GM18519 (cell line): ENCODE data around the gene GMPR.
A peak's percentile ranks its signal among the peaks of the same experiment; 100 is the strongest.

Experiments used
- ATAC-seq: cut with Tn5 transposase; IDR thresholded peaks from one replicate; pipeline ENCODE4 v1.9.1; 2021; ENCODE audit warnings: mild to moderate bottlenecking, moderate library complexity; ENCODE audit not compliant: unreplicated experiment, low FRiP score

GMPR gene

DNA sequence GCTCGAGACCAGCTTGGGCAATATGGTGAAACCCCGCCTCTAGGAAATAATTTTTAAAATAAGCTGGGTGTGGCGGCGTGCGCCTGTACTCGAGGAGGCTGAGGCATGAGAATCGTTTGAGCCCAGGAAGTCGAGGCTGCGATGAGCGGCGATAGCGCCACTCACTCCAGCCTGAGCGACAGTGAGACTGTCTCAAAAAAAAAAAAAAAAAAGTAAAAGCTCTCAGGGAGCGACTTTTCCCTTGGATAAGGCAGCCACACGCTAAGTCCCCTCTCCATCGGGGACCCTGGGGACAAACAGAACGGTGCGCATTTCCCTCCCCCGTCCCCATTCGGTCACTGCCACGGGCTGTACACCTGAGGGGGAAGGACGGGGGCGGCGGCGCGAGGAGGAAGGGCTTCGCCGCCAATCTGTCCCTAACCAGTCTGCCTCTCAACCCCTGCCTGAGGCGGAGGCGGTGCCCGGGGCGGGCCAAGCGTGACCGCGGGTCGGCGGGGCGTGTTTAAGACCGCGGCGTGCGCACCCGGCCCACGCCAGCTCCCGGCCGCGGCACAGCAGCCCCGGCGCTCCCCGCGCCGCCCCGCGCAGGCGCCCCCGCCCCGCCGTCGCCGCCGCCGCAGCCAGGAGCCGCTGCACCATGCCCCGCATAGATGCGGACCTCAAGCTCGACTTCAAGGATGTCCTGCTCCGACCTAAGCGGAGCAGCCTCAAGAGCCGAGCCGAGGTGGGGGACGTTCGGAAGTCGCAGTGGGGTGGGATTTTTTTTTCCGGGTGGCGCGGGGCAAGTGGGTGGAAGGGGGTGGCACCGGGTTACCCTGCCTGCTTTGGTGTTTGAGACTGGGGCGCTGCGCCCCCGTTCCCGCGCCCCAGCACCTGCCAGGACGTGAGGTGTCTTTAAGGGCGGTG, at the start of gene GMPR:
Gene GMPR (plus strand): TSS at position 531 of the 906 bp plus-strand sequence. CDS start 107 bp downstream, at position 638.
- peak; percentile 38 for ATAC-seq

DNA sequence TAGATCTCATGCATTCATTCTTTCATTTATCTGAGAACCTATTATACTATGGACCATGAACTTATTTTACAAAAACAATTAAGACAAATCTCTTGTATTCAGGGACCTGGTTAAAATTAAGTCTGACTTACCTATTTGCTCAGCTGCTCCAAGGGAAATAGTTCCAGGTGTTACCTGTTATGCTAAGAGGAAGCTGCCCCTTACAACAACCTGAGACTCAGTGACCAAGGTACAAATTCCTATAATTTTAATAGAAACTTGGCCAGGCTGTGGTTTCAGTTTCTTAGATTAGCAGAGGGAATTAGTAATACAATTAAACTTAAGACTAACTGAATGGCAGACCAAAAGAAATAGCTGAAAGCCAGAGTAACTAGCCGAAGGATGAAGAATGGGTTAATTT, 48.2 kb upstream of the GMPR start:
- ATAC-seq = no peak

DNA sequence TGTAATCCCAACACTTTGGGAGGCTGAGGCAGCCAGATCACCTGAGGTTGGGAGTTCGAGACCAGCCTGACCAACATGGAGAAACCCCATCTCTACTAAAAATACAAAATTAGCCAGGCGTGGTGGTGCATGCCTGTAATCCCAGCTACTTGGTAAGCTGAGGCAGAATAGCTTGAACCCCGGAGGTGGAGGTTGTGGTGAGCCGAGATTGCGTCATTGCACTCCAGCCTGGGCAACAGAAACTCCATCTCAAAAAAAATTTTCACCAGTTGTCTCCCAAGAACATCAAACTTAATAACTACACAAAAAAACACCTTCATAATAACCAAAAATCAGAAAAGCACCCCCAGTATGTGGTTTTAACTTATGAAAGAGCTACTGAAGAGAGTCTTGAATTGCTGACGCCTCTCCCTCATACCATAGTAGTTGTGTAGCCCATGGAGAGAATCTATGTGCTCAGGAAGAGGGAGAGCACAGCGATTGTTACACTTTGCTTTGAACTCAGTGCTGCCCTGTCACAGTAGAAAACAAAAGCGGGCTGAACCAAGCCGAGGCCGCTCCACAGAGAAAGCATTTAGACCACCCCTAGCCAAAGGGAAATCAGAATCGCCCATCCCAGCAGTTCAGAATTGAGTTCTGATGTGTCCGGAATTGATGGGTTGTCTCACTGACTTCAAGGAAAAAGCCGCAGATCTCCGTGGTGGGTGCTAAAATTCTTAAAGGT, 42.0 kb upstream of the GMPR start:
- no peak for ATAC-seq

DNA sequence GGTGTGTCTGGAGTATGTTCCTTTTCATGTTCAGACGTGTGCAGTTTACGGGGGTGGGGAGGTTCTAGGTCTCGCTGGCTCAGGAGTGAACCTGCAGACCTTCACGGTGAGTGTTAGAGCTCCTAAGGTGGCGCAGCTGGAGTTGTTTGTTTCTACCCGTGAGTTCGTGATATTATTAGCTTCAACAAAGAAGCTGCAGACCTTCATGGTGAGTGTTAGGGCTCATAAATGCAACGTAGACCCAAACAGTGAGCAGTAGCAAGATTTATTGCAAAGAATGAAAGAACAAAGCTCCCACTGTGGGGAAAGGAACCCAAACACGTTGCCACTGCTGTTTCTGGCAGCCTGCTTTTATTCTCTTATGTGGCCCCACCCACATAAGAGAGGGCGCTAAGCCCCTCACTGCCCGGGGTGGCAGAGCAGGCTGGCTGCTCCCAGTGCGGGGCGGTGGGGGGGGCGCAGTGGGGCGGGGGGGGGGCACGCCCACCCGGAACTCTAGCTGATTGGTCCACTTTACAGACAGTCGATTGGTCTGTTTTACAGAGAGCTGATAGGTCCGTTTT, 41.3 kb upstream of the GMPR start:
- ATAC-seq = no peak

DNA sequence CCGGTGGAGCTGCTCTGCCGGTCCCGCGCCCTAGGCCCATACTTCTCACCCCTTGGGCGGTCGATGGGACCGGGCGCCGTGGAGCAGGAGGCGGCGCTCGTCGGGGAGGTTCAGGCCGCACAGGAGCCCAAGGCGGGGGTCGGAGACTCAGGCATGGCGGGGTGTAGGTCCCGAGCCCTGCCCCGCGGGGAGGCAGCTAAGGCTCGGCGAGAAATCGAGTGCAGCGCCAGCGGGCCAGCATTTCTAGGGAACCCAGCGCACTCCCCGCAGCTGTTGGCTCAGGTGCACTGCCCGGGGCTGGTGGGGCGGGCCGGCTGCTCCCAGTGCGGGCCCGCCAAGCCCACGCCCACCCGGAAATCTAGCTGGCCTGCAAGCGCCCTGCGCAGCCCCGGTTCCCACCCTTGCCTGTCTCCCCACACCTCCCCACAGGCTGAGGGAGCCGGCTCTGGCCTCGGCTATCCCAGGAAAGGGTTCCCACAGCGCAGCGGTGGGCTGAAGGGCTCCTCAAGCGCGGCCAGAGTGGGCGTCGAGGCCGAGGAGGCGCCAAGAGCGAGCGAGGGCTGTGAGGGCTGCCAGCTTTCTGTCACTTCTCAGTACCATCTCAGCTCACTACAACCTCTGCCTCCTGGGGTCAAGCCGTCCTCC, 40.2 kb upstream of the GMPR start:
- ATAC-seq = no peak

DNA sequence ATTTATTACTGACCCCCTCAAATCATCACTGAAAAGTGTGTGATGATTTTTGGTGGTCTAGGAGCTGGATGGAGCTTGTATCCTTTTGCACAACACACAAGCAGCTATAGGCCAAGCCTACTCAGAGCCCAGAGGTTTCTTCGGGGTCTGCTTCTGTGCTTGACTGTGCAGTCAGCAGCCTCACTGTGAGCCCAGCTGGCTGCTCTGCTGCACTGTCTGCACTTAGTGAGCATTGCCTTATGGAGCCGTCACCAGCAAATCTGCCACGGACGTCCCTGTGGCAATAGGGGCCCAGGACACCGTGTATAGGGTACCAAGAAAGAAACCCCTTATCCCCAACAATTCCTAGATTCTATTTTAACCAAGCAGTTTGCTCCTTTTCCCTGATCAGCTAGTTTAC, 38.6 kb upstream of the GMPR start:
- no peak for ATAC-seq

DNA sequence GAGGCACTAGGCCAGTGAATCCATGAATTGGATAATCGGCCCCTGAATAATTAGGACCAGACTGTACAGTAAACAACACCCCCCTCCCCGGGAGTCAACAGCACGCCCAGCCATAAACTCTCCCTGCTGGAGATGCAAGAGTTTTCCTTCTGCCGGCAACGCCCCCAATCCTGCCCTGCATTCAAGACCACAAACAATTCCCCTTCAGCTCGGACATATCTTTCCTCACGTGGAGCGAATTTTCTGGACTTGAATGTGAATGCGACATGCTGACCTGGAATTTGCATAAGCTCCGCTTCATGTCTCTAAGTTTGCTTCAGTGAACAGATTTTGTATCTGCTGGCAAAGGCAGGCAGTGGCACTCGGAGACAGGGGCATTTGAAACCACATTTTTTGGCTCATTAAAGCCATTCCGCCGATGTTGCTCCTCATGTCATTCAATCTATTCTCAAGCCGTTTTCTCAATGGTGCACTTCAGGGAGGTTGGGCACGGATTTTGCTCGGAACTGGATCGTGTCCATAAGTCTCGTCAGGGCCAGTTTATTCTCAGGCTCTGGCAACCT, 38.0 kb upstream of the GMPR start:
- no peak for ATAC-seq

DNA sequence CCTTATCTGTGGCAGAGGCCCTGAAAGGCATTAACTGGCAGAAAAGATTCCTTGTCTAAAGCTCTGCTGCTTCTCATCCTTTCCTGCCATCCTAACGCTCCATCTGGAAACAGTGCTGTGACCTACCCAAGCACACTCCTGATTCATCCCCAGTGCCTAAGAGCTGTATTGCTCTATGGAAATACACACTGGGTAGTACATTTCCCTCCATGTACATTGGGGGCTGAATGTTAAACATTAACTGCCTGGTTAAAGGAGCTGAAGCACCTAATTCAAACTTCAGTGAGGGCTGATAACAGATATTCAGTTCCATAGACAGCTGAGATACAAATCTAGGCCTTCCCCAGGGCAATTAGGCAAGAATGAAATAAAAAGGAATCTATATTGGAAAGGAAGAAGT, 36.7 kb upstream of the GMPR start:
- no peak for ATAC-seq

DNA sequence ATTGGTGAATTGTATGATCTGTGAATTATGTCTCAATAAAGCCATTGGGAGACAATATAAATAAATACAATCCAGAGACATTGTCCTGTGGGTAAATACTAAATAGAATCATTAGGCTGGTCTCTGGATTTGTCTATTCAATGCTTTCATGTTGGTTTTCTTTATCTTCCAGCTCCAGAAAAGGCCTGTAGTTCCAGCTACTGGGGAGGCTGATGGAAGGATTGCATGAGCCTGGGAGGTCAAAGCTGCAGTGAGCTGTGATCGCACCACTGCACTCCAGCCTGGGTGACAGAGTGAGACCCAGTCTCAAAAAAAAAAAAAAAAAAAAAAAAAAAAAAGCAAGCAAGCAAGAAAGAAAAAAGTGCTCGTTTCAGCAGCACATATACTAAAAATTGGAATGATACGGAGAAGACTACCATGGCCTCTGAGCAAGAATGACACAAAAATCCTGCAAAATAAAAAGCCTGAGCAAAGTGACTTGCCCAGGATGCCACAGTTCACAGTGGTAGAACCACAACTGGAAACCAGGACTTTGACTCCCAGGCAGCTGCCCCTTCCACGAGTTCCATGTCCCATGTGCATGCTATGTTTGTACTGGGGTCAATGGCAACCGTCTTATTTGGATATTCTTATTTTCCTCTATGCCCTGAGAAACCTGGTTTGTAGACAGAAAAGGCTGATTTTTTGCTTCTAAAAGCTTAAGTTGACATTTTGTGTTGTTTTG, 33.6 kb upstream of the GMPR start:
- ATAC-seq = no peak

DNA sequence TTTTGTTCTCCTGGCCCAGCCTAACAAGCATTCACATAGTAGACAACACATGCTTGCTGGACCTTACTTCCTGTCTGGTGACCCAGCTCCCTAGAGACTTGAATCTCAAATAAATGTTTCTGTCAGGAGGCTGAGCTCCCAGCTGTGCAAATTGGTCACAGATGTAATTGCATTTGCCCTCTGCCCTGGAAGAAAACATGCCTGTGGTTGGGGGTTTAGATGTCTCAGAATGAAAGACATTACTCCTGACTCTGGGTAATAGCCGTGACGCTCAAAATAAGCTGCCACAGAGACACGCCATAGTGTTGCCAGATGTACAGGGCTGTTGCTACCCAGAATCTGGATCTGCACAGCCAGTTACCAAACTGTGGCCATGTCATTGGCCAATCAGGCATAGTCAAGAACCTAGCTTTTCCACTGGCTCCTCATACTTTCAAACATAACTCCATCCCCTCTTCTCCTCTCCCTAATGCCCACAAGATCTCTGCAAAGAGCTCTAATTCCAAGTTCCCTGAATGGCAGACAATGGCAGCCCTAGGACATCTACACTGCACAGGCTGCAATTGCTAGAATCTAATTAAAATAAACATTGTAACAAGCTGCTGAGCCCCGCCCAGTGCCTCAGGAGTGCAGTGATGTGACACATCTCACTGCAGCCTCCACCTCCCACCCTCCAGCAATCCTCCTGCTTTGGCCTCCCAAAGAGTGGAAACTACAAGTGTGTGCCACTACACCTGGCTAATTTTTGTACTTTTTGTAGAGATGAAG, 32.8 kb upstream of the GMPR start:
- ATAC-seq = peak; percentile 83

DNA sequence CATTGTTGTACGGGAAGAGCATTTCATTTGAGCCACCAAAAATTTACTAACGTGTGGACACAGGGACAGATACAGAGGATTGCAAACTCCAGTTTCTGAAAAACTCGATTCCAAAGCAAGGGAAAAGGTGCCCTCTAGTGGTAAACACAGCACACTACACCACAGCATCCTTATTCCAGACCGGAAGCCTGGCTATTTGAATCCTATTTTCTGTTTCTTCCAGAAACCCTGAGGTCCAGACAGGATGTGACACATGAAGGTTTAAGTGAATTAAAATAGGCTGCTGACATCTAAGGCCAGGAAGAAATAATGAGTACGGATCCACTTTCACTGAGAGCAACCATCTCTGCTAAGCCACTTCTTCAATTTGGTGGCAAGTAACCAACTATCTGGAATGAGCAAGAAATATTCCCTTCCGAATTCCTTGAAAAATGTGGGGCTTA, 31.8 kb upstream of the GMPR start:
- no peak for ATAC-seq

DNA sequence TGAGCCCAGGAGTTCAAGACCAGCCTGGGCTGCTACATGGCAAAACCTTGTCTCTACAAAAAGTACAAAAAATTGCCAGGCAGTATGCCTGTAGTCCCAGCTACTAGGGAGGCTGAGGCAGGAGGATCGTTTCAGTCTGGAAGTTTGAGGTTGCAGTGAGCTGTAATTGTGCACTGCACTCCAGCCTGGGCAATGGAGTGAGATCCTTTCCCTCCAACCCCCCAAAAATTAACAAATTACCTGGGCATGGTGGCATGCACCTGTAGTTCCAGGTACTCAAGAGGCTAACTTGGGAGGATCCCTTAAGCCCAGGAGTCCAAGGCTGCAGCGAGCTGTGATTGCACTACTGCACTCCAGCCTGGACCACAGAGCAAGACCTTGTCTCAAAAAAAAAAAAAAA, 29.4 kb upstream of the GMPR start:
- ATAC-seq = no peak

DNA sequence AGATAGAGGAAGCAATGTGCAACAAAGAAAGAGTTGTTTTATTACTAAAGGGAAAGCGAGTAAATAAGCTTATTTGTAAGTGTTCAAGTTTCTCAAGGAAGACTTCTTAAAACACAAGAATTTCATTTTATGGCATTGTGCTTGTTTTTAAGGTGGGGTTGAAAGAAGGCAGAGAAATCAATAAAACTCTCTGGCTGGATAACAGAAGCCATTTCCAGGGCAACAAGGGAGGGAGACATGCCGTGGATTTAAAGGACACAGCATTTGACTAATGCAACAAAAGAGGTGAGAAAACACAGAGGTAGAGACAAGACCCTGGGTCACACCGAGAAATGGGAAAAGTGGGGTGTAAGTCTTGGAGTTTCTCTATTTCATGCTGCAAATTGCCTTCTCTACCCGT, 28.8 kb upstream of the GMPR start:
- no peak for ATAC-seq

DNA sequence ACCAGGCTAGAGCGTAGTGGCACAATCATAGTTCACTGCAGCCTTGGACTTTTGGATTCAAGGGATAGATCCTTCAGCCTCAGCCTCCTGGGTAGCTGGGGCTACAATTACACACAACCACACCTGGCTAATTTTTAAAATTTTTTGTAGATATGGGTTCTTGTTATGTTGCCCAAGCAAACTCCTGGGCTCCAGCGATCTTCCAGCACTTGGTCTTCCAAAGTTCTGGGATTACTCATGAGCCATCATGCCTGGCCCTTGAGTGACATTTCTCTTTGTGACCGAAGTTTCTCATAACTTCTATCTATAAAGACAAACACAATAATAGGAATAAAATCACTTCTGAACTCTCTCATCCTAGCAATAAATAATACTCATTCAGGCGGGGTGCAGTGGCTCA, 26.1 kb upstream of the GMPR start:
- ATAC-seq = no peak

DNA sequence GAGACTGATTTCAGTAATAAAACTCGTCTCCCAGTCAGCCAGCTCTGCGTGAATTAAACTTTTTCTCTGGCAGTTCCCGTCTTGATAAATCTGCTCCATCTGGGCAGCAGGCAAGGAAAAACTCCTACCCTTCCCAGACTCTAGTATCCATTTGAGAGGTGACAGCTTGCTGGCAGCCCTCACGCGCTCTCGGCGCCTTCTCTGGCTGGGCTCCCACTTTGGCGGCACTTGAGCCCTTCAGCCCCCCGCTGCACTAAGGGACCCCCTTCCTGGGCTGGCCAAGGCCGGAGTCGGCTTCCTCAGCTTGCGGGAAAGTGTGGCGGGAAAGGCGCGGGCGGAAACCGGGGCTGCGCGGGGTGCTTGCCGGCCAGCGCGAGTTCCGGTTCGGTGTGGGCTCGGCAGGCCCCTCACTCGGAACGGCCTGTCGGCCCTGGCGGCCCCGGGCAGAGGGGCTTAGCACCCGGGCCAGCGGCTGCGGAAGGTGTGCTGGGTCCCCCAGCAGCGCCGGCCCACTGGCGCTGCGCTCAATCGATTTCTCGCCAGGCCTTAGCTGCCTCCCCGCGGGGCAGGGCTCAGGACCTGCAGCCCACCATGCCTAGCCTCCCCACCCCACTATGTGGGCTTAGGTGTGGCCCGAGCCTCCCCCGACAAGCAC, 21.8 kb upstream of the GMPR start:
- ATAC-seq = no peak

DNA sequence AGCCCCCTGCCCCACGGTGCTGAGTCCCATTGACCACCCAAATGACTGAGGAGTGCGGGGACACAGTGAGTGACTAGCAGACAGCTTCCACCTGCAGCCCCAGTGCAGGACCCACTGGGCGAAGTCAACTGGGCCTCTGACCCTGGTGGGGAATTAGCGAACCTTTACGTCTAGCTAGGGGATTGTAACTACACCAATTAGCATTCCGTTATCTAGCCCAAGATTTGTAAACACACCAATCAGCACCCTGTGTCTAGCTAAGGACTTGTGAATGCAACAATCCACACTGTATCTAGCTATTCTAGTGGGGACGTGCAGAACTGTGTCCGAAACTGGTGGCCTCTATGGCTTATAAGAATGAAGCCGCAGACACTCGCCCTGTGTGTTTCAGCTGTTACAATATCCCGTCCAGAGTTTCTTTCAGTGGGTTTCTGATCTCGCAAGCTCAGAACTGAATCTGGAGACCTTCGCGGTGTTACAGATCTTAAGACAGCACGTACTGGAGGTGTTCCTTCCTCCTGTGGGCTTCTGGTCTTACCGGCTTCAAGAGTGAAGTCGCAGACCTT, 21.1 kb upstream of the GMPR start:
- ATAC-seq = no peak

DNA sequence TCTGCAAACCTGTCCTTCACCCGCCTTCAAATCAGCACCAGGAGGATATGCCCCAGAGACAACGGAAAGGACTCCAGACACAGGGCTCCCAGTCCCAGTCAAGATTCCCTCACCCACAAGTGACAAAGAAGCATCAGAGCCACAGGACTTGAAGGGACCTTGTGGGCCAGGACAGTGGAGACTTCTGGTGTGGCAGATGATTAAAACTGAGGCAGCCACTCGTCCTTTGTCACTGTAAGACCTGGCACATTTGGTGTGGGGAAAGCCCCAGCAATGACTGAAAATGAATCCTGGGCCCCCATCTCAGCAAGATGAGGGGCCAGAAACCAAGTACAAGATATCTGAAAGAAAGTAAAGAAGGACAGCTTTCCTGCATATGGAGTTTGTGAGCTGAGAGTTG, 15.6 kb upstream of the GMPR start:
- ATAC-seq = no peak

DNA sequence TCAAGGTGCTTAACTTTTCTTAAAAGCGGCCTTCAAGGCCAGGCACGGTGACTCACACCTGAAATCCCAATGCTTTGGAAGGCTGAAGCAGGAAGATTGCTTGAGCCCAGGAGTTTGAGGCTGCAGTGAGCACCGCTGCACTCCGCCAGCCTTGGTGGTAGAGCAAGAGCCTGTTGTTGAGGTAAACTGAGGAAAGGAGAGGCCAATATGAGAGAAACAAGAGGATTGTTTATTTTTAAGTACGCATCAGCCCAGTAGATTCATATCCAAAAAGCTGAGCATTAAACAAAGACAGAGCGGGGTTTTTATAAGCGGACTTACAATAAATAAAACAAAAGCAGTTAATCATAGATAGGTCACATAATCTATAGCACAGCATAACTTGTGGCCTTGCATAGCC, 15.0 kb upstream of the GMPR start:
- ATAC-seq = no peak
